Measurements from ENCODE around the gene SBK3. TPM values are rescaled to one million over a fixed set of nuclear protein-coding genes. Genes with fewer than 3 reads are reported as not detected.
A peak's percentile ranks its signal among the peaks of the same experiment; 100 is the strongest.

Gene SBK3, protein sequence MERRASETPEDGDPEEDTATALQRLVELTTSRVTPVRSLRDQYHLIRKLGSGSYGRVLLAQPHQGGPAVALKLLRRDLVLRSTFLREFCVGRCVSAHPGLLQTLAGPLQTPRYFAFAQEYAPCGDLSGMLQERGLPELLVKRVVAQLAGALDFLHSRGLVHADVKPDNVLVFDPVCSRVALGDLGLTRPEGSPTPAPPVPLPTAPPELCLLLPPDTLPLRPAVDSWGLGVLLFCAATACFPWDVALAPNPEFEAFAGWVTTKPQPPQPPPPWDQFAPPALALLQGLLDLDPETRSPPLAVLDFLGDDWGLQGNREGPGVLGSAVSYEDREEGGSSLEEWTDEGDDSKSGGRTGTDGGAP
- total RNA-seq, result 1 to 10 TPM in 1 of 2 donors, under 1 TPM in 1; 0.48 to 1.4 TPM
- polyA plus RNA-seq (2013, experiment 1 of 2), result 0.82 TPM
- polyA plus RNA-seq (2013, experiment 2 of 2), result 0.41 TPM
- long read RNA-seq, experiment 1, result 0 reads
- long read RNA-seq, experiment 2, partial matches to known transcripts, result 1 of 3 reads
- long read RNA-seq, experiment 2, other reads (novel, unspliced or antisense), result 2 of 3 reads
- long read RNA-seq, experiment 3, result 0 reads
- long read RNA-seq, experiment 4, result 0 reads

- H3K4me1 ChIP-seq (ENCODE audit: control insufficient read depth, insufficient read depth, low read length), result peaks cover 2% of the 10 kb centered on the region
- no peaks in the 10 kb centered on the region for H3K36me3 ChIP-seq (ENCODE audit: control insufficient read depth, insufficient read depth, low read length)
- DNase-seq, result no peak
- H3K9me3 ChIP-seq (ENCODE audit: control insufficient read depth, low read length), result no peaks in the 10 kb centered on the region
- Mint-ChIP-seq H3K4me3 (no peak within 1 kb of the TSS), H3K27ac (peak within 1 kb of the TSS; percentile 11), H3K27me3 (ENCODE audit: insufficient read depth) (peaks cover 23% of the 10 kb centered on the region), H3K36me3 (ENCODE audit: low read depth) (no peaks in the 10 kb centered on the region), H3K9me3 (no peaks in the 10 kb centered on the region), H3K4me1 (peaks cover 19% of the 10 kb centered on the region)
- WGBS, 2 experiments (ENCODE audit: insufficient coverage in 1 of 2, insufficient read length in 1 of 2), result 89 to 96% methylated on average over 10 of the region's 10 CpGs
- H3K27ac ChIP-seq (ENCODE audit: low read depth, low read length), result no peak within 1 kb of the TSS
- no peak within 1 kb of the TSS for H3K9ac ChIP-seq (ENCODE audit: extremely low read depth, low read length, poor library complexity, severe bottlenecking)
- H3K4me3 ChIP-seq (ENCODE audit: low read length), result no peak within 1 kb of the TSS
- no peaks in the 10 kb centered on the region for H3K27me3 ChIP-seq (ENCODE audit: control insufficient read depth, insufficient read depth, low read length, poor library complexity, severe bottlenecking)
- TF ChIP-seq, protein P1, sequence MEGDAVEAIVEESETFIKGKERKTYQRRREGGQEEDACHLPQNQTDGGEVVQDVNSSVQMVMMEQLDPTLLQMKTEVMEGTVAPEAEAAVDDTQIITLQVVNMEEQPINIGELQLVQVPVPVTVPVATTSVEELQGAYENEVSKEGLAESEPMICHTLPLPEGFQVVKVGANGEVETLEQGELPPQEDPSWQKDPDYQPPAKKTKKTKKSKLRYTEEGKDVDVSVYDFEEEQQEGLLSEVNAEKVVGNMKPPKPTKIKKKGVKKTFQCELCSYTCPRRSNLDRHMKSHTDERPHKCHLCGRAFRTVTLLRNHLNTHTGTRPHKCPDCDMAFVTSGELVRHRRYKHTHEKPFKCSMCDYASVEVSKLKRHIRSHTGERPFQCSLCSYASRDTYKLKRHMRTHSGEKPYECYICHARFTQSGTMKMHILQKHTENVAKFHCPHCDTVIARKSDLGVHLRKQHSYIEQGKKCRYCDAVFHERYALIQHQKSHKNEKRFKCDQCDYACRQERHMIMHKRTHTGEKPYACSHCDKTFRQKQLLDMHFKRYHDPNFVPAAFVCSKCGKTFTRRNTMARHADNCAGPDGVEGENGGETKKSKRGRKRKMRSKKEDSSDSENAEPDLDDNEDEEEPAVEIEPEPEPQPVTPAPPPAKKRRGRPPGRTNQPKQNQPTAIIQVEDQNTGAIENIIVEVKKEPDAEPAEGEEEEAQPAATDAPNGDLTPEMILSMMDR (conservative IDR thresholded peaks at IDR 0.05), result no peak
Observed at GRCh38 chr19:55545443-55545842, at the start of gene SBK3. TSS of gene SBK3 (minus strand) at chr19:55545543. CDS start at chr19:55545543, 0 bp downstream.

GRCh38 chr19:55593096-55593772, 47.9 kb upstream of the SBK3 start:
- Mint-ChIP-seq H3K27ac (peak overlapping the region; percentile 44), H3K36me3 (ENCODE audit: low read depth) (peaks cover 39% of the 10 kb centered on the region), H3K4me1 (peaks cover 9% of the 10 kb centered on the region), H3K4me3 (no peak overlapping the region), H3K9me3 (no peaks in the 10 kb centered on the region), H3K27me3 (ENCODE audit: insufficient read depth) (peaks cover 21% of the 10 kb centered on the region)
- Histone ChIP-seq H3K9me3 (ENCODE audit: control insufficient read depth, low read length) (no peaks in the 10 kb centered on the region), H3K9ac (ENCODE audit: extremely low read depth, low read length, poor library complexity, severe bottlenecking) (no peak overlapping the region), H3K4me3 (ENCODE audit: low read length) (no peak overlapping the region), H3K27me3 (ENCODE audit: control insufficient read depth, insufficient read depth, low read length, poor library complexity, severe bottlenecking) (no peaks in the 10 kb centered on the region), H3K36me3 (ENCODE audit: control insufficient read depth, insufficient read depth, low read length) (peaks cover 34% of the 10 kb centered on the region), H3K27ac (ENCODE audit: low read depth, low read length) (no peak overlapping the region), H3K4me1 (ENCODE audit: control insufficient read depth, insufficient read depth, low read length) (no peaks in the 10 kb centered on the region)
- DNase-seq, result peak; percentile 72
- 96 to 97% methylated on average over 43 to 68 of the region's 68 CpGs for WGBS, 2 experiments (ENCODE audit: insufficient coverage in 1 of 2, insufficient read length in 1 of 2)
- TF ChIP-seq, protein P1 (conservative IDR thresholded peaks at IDR 0.05), result peak; percentile 16

DNA sequence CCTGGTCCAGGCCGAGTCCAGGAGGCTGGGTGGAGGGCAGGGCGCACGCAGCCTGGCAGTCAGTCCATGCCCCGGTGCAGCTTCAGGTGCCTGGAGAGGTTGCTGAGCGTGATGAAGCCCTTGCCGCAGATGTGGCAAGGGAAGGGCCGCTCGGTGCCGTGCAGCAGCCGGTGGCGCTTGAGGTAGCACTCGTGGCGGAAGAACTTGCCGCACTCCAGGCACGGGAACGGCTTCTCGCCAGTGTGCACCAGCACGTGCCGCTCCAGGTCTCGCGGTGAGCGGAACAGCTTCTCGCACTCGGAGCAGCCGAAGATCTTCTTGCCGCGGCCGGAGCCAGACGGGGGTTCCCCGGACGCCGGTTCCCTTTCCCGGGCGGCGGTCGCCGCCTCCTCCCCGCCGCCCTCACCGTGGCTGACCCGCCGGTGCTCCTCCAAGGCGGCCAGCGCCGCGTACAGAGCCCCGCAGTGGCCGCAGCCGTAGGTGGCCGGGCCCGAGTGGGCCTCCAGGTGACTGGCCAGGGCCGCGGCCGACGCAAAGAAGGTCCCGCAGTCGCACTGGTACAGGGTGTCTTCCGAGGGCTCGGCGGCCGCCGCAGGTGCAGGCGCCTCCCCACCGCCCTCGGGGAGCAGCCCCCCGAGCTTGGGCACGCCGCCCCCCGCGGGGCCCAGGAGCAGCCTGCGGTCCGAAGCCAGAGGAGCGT, 47.2 kb upstream of the SBK3 start:
- no peak overlapping the region for H3K4me3 ChIP-seq (ENCODE audit: low read length)
- no peaks in the 10 kb centered on the region for H3K4me1 ChIP-seq (ENCODE audit: control insufficient read depth, insufficient read depth, low read length)
- Mint-ChIP-seq H3K36me3 (ENCODE audit: low read depth) (peaks cover 39% of the 10 kb centered on the region), H3K27me3 (ENCODE audit: insufficient read depth) (peaks cover 21% of the 10 kb centered on the region), H3K27ac (no peak overlapping the region), H3K9me3 (no peaks in the 10 kb centered on the region), H3K4me1 (peaks cover 9% of the 10 kb centered on the region), H3K4me3 (no peak overlapping the region)
- no peak for DNase-seq
- H3K27me3 ChIP-seq (ENCODE audit: control insufficient read depth, insufficient read depth, low read length, poor library complexity, severe bottlenecking), result no peaks in the 10 kb centered on the region
- 95% methylated on average over 57 to 73 of the region's 73 CpGs for WGBS, 2 experiments (ENCODE audit: insufficient coverage in 1 of 2, insufficient read length in 1 of 2)
- TF ChIP-seq, protein P1 (conservative IDR thresholded peaks at IDR 0.05), result no peak
- H3K9ac ChIP-seq (ENCODE audit: extremely low read depth, low read length, poor library complexity, severe bottlenecking), result no peak overlapping the region
- no peaks in the 10 kb centered on the region for H3K9me3 ChIP-seq (ENCODE audit: control insufficient read depth, low read length)
- H3K27ac ChIP-seq (ENCODE audit: low read depth, low read length), result no peak overlapping the region
- peaks cover 34% of the 10 kb centered on the region for H3K36me3 ChIP-seq (ENCODE audit: control insufficient read depth, insufficient read depth, low read length)
